A549 (cell line): Measurements from ENCODE around the gene ZNF213.

Source experiments
- CEBPB ChIP-seq, 2 experiments: fragments of >200 bp in 1 of 2; sonication (Bioruptor Twin) in 1 of 2; formaldehyde crosslinking in 1 of 2; IDR thresholded peaks; 2 replicates each; pipeline ENCODE4 v1.6.1; 2012 to 2016
- CTCF ChIP-seq: fragments of >200 bp; sonication (Bioruptor Twin); formaldehyde crosslinking; IDR thresholded peaks from 3 replicates; pipeline ENCODE4 v1.5.1; 2016
- HEYL ChIP-seq: fragments of 250-450 bp; sonication (Bioruptor Pico); IDR thresholded peaks from 2 replicates; pipeline ENCODE4 v1.8.0; 2021; ENCODE audit warnings: mild to moderate bottlenecking, moderate library complexity
- JUN ChIP-seq, 2 experiments: fragments of >200 bp; sonication (Bioruptor Twin); formaldehyde crosslinking; IDR thresholded peaks; 2 replicates in 1 of 2; 3 replicates in 1 of 2; pipeline ENCODE4 v1.6.1; 2016 to 2017
- MAFK ChIP-seq: fragments of 450-650 bp; IDR thresholded peaks from 2 replicates; pipeline ENCODE4 v1.6.1; 2014; ENCODE audit not compliant: partially characterized antibody
- MAZ ChIP-seq: fragments of 150-350 bp; IDR thresholded peaks from 2 replicates; pipeline ENCODE4 v1.6.1; 2014; ENCODE audit warnings: antibody characterized with exemption, low read depth, low read length, borderline replicate concordance
- NR3C1 ChIP-seq: fragments of >200 bp; sonication (Bioruptor Twin); formaldehyde crosslinking; IDR thresholded peaks from 3 replicates; pipeline ENCODE4 v1.6.1; 2017
- RAD21 ChIP-seq, 2 experiments: fragments of >200 bp in 1 of 2; sonication (Bioruptor Twin) in 1 of 2; formaldehyde crosslinking in 1 of 2; IDR thresholded peaks in 1 of 2; conservative IDR thresholded peaks in 1 of 2; 2 replicates in 1 of 2; 3 replicates in 1 of 2; pipeline ENCODE4 v1.6.1; 2012 to 2018; ENCODE audit warnings: inconsistent platforms in 1 of 2
- RFX5 ChIP-seq: fragments of 450-650 bp; IDR thresholded peaks from 2 replicates; pipeline ENCODE4 v1.7.1; 2014; ENCODE audit warnings: antibody characterized with exemption, mild to moderate bottlenecking, moderate library complexity
- TF ChIP-seq, protein P1 (sequence below): fragments of 450-650 bp; IDR thresholded peaks from 2 replicates; pipeline ENCODE4 v1.6.1; 2014; ENCODE audit warnings: antibody characterized with exemption
- TF ChIP-seq, protein P2 (sequence below): fragments of 250-450 bp; sonication (Bioruptor Pico); IDR thresholded peaks from 2 replicates; pipeline ENCODE4 v1.5.0; 2021; ENCODE audit warnings: mild to moderate bottlenecking, moderate library complexity, borderline replicate concordance

- TF ChIP-seq CTCF = no peak
- no peak for TF ChIP-seq RAD21 (conservative IDR thresholded peaks at IDR 0.05 in 1 of 2, IDR thresholded peaks at IDR 0.05 in 1 of 2)
- TF ChIP-seq JUN (IDR thresholded peaks at IDR 0.05) = no peak
- TF ChIP-seq, protein P1, sequence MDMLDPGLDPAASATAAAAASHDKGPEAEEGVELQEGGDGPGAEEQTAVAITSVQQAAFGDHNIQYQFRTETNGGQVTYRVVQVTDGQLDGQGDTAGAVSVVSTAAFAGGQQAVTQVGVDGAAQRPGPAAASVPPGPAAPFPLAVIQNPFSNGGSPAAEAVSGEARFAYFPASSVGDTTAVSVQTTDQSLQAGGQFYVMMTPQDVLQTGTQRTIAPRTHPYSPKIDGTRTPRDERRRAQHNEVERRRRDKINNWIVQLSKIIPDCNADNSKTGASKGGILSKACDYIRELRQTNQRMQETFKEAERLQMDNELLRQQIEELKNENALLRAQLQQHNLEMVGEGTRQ = no peak
- TF ChIP-seq MAFK = no peak
- no peak for TF ChIP-seq MAZ
- no peak for TF ChIP-seq CEBPB (IDR thresholded peaks at IDR 0.05)
- TF ChIP-seq, protein P2, sequence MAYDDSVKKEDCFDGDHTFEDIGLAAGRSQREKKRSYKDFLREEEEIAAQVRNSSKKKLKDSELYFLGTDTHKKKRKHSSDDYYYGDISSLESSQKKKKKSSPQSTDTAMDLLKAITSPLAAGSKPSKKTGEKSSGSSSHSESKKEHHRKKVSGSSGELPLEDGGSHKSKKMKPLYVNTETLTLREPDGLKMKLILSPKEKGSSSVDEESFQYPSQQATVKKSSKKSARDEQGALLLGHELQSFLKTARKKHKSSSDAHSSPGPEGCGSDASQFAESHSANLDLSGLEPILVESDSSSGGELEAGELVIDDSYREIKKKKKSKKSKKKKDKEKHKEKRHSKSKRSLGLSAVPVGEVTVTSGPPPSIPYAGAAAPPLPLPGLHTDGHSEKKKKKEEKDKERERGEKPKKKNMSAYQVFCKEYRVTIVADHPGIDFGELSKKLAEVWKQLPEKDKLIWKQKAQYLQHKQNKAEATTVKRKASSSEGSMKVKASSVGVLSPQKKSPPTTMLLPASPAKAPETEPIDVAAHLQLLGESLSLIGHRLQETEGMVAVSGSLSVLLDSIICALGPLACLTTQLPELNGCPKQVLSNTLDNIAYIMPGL = no peak
- no peak for TF ChIP-seq RFX5
- TF ChIP-seq HEYL (CRISPR knock-in tag) = no peak
- TF ChIP-seq NR3C1 = no peak
Observed at GRCh38 chr16:3112881-3113574, 21.8 kb upstream of the ZNF213 start.
